C4-2B (cell line): ENCODE data around the gene NME7.

ENCODE experiments used
- ZFX ChIP-seq: fragments of 450-650 bp; IDR thresholded peaks from 2 replicates; pipeline ENCODE4 v1.6.1; 2017
- TF ChIP-seq, protein P1 (sequence below): fragments of 450-650 bp; conservative IDR thresholded peaks from 2 replicates; pipeline ENCODE4 v1.5.1; 2017; ENCODE audit warnings: mild to moderate bottlenecking

DNA sequence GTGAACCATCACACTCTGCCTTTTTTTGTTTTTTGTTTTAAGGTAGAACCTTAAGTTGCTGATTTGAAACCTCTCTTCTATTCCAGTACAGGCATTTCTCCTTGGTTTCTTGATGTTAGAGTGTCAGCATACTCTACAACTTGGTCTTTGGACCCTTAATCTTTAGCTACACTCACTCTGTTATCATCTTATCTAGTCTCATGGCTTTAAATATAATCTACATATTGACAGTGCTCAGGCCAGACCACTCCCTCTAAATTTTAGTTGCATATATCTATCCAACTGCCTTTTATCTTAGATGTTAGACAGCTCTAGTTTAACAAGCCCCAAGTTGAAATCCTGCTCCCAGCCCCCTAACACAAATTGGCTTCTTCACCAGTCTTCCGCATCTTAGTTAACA lies 22.1 kb downstream of the NME7 start:
- TF ChIP-seq, protein P1, sequence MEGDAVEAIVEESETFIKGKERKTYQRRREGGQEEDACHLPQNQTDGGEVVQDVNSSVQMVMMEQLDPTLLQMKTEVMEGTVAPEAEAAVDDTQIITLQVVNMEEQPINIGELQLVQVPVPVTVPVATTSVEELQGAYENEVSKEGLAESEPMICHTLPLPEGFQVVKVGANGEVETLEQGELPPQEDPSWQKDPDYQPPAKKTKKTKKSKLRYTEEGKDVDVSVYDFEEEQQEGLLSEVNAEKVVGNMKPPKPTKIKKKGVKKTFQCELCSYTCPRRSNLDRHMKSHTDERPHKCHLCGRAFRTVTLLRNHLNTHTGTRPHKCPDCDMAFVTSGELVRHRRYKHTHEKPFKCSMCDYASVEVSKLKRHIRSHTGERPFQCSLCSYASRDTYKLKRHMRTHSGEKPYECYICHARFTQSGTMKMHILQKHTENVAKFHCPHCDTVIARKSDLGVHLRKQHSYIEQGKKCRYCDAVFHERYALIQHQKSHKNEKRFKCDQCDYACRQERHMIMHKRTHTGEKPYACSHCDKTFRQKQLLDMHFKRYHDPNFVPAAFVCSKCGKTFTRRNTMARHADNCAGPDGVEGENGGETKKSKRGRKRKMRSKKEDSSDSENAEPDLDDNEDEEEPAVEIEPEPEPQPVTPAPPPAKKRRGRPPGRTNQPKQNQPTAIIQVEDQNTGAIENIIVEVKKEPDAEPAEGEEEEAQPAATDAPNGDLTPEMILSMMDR = no peak
- TF ChIP-seq ZFX = no peak
